ENCODE data around the gene UBR1. TPM values are rescaled to one million over a fixed set of nuclear protein-coding genes. Genes with fewer than 3 reads are reported as not detected.

The UBR1 gene
- 14.1 and 15.8 TPM in 2 replicates for total RNA-seq

GRCh38 chr15:43105778-43106485, at the start of gene UBR1:
Gene UBR1, minus strand, starts transcription at chr15:43106038. Its CDS starts 16 bp downstream, at chr15:43106022.

GRCh38 chr15:43133430-43134156, 27.8 kb upstream of the UBR1 start, which contains the start of gene TMEM62:
Gene TMEM62, plus strand, starts transcription at chr15:43133586. Its CDS starts 217 bp downstream, at chr15:43133803.

GRCh38 chr15:42920519-42921341, 185.1 kb downstream of the UBR1 start, which contains the start of gene TTBK2:
Gene TTBK2, minus strand, starts transcription at chr15:42920778. Its CDS starts 42,161 bp downstream, at chr15:42878617.

Other genes starting within 250 kb of the UBR1 start
- gene TTBK2, start 185.3 kb downstream of the UBR1 start, total RNA-seq = 7.1 and 10.9 TPM in 2 replicates
- gene TMEM62, start 27.5 kb upstream of the UBR1 start, total RNA-seq = 6.9 and 9.7 TPM in 2 replicates
- gene CCNDBP1, start 79.4 kb upstream of the UBR1 start, total RNA-seq = 36.7 and 55.6 TPM in 2 replicates
- gene EPB42, start 115.0 kb upstream of the UBR1 start, total RNA-seq = not detected in 2 replicates
- gene TGM5, start 160.9 kb upstream of the UBR1 start, total RNA-seq = not detected in 2 replicates
- not detected in 2 replicates for gene TGM7, start 196.2 kb upstream of the UBR1 start, total RNA-seq
- 5.9 and 6.9 TPM in 2 replicates for gene LCMT2, start 224.5 kb upstream of the UBR1 start, total RNA-seq